Stimulated activated CD4-positive, alpha-beta T cell treated with anti-CD3 and anti-CD28 coated beads, Interleukin-15, amount 100 ng/mL, for 1 hour (primary cell): Measurements from ENCODE around the gene PNO1.
"Not testable (repeated sequence)": the region's sequence is repeated elsewhere in the genome, so short reads cannot be mapped to it uniquely, and the experiment has no call there.

Experiments
- DNase-seq, 2 donors: peaks; one replicate each; pipeline ENCODE4 v3.0.0-alpha.2; 2020; ENCODE audit warnings: low read depth in 1 of 2, low spot score in 1 of 2

PNO1 gene

DNA sequence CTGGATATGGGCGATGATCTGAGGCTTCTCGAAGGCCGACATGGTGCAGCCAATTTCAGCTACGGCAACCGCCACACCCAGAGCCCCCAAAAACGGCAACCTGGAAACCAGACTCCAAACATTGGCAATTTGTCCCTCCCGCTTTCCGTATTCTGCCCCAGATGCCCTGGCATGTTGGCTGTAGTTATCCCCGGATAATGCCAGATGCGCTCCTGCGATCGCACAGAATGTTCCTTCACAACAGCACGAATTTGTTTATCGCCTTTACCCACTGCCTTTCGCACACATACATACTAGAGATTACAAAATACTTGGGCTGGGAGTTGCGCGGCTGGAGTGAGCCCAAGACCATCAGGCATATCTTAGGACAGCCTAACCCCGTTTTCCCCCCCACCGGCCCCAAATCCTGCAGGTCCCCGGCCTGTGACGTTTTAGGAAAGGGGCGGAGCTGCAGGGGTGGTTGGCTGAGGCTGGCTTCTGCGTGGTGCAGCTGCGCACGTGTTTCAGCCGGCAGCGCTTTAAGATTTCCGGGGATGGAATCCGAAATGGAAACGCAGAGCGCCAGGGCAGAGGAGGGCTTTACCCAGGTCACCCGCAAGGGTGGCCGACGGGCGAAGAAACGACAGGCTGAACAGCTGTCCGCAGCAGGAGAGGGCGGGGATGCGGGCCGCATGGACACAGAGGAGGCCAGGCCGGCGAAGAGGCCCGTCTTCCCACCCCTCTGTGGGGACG is at the start of gene PNO1:
PNO1 (plus strand) TSS at position 487 of the 732 bp plus-strand sequence; CDS start at position 534, 47 bp downstream.
- DNase-seq = peak; percentile 91 to 93

DNA sequence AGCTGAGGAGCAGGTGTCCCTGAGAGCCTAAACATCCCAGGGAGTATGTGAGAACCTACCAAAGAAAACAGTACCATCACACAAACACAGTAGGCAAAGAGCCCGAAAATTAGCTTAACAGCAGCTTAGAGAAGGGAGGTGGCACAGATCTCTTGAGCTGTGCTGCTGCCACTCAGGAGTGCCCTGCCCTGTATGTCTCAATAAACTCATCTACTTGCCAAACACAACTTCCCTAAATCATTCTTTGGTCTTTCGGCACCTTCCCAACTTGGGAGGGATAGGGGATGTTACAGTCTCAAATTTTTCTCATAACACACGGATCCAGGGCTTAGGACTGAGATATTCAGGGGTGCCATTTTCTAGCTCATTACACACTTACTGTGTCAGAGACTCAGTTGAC is 49.6 kb upstream of the PNO1 start:
- no peak for DNase-seq

DNA sequence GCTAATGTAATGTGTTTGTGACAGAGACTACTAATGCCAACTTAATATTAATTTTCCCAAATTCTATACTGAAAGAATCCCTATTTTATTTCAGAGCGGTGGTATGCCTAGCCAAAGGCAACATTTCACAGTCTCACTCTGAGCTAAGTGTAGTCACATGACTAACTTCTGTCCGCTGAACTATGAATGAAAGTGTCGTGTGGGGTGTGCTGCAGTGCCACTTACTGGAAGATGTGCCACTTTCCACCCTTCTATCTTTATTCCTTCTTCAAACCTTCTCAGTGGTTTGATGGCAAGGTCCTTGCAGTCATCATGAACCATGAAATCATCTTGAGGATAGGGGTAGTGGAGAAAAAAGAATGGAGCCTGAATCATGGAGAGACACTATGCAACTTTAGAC is 47.6 kb upstream of the PNO1 start:
- no peak for DNase-seq

- no peak for DNase-seq
Observed at GRCh38 chr2:68115965-68116364, 41.7 kb upstream of the PNO1 start.

DNA sequence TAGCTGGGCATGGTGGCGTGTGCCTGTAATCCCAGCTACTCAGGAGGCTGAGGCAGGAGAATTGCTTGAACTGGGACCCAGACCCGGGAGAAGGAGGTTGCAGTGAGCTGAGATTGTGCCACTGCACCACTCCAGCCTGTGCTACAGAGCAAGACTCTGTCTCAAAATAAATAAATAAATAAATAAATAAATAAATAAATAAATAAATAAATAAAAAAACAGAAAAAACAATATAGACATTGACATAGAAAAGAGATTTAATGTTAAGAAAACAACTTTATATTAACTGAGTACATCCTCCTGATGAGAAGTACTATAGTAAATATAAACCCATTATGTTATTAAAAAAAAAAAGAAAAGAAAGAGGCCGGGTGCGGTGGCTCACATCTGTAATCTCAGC is 39.8 kb upstream of the PNO1 start:
- DNase-seq = not testable (repeated sequence)

DNA sequence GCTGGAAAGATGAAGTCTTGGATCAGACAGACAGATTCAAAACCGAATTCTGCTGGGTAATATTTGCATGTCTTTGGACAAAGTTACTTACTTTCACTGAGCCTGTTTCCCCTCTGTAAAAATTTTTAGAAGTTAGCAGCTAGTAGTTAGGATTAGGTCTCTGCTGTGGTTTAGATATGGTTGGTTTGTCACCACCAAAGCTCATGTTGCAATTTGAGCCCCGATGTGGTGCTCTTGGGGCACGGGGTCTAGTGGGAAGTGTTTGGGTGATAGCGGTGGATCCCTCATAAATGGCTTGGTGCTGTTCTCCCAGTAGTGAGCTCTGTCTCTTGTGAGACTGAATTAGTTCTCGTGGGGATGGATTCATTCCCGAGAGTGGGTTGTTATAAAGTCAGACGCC is 38.9 kb upstream of the PNO1 start:
- no peak for DNase-seq

DNA sequence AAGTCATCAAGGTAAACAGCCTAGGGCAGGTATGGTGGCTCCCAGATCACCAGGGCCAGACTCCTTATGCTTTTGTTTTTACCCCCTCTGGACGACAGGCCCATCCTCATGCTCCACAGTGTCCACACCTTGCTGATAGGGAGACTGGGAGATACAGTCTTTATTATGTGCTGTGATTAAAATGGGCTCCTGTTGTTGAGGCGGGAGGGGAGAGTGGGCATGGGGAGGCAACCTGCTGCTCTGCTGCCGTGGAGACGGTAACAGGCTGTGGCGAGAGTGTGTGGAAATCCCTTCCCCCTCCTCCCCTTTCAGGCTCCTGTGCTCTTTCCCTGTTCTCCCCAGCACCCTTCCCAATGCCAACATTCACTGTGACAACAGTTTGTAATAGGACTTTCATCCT is 38.2 kb upstream of the PNO1 start:
- DNase-seq = no peak

DNA sequence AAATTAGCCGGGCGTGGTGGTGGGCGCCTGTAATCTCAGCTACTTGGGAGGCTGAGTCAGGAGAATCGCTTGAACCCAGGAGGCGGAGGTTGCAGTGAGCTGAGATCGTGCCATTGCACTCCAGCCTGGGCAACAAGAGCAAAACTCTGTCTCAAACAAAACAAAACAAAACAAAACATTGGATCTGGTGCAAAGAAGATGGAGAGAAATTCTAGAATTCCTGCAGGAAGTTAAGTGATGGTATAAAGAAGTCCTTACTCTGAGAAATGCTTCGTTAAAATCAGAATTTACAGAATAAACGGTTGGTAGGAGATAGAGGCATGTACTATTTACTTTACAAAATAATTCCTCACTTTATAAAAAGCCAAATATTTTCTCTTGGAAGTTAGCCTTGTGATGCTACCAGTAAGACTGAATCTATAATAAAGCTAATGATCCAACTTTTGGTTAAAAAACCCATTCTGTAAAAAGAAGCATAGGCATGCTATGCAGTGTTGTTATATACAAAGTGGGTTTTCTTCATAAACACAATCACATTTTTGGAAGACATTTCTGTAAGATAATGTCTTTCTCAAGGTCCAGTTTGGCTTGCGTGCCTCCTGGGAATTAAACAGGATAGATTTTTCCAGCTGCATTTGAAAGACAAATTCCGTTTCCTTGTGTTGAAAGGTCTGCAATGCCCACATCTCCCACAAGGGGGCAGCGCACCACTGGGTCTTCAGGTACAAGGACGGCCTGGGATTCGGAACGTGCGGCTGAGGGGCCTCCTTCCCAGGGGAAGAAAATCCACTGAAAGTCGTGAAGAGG is 35.6 kb upstream of the PNO1 start:
- DNase-seq = peak; percentile 51 to 65

- no peak for DNase-seq
Observed at GRCh38 chr2:68122680-68122964, 35.1 kb upstream of the PNO1 start.

DNA sequence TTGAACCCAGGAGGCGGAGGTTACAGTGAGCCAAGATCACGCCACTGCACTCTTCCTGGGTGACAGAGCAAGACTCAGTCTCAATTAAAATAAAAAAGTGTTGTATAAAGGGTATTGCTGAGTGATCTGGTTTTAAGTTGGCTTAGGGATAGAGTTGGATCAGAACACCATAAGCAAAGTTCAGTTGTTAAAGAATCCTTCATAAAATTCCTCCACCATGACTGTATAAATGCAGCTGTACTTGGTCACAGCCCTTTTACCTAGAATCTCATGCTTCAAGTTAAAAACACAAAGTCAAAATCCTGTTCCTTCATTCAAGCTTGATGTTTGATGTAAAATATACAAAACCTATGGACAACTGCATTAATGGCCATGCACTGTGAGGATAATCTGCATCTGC is 33.4 kb upstream of the PNO1 start:
- no peak for DNase-seq

DNA sequence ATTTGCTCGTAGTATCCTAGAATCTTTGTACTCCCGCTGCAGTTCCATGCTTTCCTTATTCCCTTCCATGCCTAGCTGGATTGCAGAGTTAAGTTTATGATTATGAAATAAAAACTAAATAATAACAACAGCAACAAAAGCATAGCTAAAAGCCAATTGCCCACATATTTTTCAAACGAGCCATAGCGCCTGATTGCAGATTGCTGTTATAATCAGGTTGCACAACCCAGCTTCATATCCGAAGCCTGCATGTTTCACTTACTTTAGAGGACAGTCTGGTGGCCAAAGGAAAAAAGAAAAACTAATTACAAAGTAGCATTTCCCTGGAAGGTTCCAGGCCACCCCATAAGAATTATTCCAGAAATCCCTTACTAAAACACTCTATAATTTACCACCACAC is 31.9 kb upstream of the PNO1 start:
- no peak for DNase-seq

- DNase-seq = no peak
Observed at GRCh38 chr2:68126561-68126960, 31.1 kb upstream of the PNO1 start.

DNA sequence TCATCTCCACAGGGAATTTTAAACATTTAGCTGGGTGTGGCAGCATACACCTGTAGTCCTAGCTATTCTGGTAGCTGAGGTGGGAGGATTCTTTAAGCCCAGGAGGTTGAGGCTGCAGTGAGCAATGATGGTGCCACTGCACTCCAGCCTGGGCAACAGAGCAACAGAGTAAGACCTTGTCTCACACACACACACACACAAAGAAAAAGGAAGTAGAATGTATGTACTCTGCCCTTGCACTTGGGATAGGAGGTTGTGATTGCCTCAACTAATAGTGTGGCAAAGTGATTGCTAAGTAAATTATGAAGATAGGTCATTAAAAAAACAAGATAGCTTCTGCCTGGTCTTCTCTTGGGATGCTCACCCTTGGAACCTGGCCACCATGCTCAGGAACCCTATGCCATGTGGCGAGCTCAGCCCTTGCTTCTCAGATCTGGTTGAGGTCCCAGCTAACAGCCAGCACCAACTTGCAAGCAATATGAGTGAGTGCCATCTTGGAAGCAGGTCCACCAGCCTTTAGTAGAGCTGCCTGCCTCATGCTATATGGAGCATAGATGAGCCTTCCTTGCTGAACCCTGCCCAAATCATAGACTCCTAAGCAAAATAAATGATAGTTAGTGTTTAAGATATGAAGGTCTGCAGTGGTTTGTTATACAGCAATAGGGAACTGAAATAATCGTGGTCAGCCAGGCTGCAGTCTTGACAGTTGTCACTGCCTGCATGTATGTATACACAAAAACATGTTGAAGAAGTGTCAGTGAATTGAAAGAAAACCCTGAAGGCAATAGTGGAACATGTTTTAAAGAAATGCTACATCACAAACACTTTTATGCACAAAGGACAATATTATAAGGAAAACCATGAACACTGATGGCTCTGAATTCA is 30.1 kb upstream of the PNO1 start:
- no peak for DNase-seq

- no peak for DNase-seq
Observed at GRCh38 chr2:68134120-68134519, 23.6 kb upstream of the PNO1 start.

- DNase-seq = no peak
Observed at GRCh38 chr2:68134554-68134953, 23.1 kb upstream of the PNO1 start.

DNA sequence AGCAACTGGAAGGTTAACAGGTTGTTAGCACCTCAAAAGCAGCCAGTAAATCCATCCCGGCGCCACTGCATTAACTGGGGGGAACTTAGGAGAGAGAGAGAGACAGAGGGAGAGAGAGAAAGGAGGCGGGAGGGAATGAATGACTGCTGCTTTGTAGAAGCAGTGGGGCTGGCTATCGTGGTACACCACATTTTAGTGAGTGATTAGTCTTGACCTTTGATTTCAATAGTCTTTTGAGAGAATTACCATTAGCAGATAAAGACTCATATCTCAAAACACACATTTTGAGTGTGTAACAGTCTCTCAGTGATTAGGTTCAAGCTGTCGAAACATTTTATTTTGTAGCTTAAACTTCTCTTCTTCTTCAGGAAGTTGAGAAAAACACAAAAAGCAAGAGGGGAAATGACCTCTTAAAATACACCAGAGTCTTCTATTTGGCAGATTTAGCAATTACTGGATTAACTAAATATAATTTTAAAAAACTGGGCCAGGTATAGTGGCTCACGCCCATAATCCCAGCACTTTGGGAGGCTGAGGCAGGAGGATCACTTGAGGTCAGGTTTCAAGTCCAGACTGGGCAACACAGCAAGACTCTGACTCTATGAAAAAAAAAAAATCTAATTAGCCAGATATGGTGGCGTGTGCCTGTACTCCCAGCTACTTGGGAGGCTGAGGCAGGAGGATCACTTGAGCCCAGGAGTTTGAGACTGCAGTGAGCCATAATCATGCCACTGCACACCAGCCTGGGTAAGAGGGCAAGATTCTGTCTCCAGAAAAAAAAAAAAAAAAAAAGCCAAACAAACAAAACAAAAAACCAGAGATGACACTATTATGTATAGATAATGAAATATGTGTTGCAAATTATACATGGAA is 22.0 kb upstream of the PNO1 start:
- no peak for DNase-seq

GRCh38 chr2:68141875-68142274 is 15.8 kb upstream of the PNO1 start:
- DNase-seq = no peak

DNA sequence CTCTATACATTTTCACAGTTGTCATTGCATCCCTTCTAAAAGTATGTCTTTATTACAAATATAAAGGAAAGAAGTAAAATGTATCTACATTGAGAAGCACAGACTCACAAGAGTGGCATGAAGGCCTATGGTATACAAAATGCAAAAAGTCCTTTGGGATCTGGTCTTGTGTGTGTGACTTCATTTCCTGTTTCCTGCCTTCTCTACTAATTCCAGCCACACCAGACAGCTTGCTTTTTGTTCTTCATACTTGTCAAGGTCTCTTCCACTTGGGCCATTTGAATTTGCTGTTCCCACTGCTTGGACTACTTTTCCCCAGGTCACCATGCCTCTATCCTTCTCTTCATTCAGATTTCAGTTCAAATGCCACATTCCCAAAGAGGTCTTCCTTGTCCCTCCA is 6.7 kb upstream of the PNO1 start:
- DNase-seq = no peak

GRCh38 chr2:68152681-68153347 is 4.9 kb upstream of the PNO1 start:
- DNase-seq = no peak

DNA sequence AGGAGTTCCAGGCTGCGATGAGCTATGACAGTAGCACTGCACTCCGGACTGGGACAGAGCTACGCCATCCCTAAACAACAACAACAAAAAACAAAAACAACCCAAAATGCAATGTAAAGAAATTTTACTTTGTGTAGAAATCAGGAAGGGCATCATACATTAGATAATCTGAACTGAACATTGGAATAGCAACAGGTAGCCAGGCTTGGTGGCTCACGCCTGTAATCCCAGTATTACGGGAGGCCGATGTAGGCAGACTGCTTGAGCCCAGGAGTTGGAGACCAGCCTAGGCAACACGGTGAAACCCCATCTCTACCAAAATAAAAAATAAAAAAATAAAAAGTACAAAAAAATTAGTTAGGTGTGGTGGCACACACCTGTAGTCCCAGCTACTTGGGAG is 2.1 kb upstream of the PNO1 start:
- DNase-seq = no peak
